GM19099 (cell line): ENCODE measurements around the gene CEP135.

Source experiments
- POLR2A ChIP-seq: IDR thresholded peaks from 3 replicates; pipeline ENCODE4 v1.6.1; 2011; ENCODE audit warnings: low read depth; ENCODE audit not compliant: insufficient read length; ENCODE audit errors: extremely low read depth

CEP135 gene

GRCh38 chr4:56078866-56079265 lies 130.1 kb downstream of the CEP135 start:
- TF ChIP-seq POLR2A, result no peak

- TF ChIP-seq POLR2A, result no peak
Observed at GRCh38 chr4:56080384-56080783, 131.6 kb downstream of the CEP135 start.

- no peak for TF ChIP-seq POLR2A
Observed at GRCh38 chr4:56082829-56083228, 134.1 kb downstream of the CEP135 start.
